NOMO-1 treated with DMSO at 0.1 percent for 48 hours (cell line): ENCODE data around the gene SPOCK1.

Source experiments
- DNase-seq: peaks from one replicate; lab custom pipeline; 2025; ENCODE audit not compliant: unreplicated experiment; lab: John Stamatoyannopoulos, UW

The SPOCK1 gene

GRCh38 chr5:137126829-137127228 lies 372.3 kb downstream of the SPOCK1 start:
- DNase-seq = no peak

GRCh38 chr5:137122558-137122957 lies 376.6 kb downstream of the SPOCK1 start:
- no peak for DNase-seq

- no peak for DNase-seq
Observed at GRCh38 chr5:137122075-137122474, 377.1 kb downstream of the SPOCK1 start.

GRCh38 chr5:137119321-137119720 lies 379.8 kb downstream of the SPOCK1 start:
- DNase-seq = peak; percentile 18

GRCh38 chr5:137118629-137119028 lies 380.5 kb downstream of the SPOCK1 start:
- no peak for DNase-seq

- DNase-seq = peak; percentile 35
Observed at GRCh38 chr5:137115152-137115551, 384.0 kb downstream of the SPOCK1 start.

GRCh38 chr5:137114529-137114928 lies 384.6 kb downstream of the SPOCK1 start:
- DNase-seq = peak; percentile 44

- no peak for DNase-seq
Observed at GRCh38 chr5:137113939-137114338, 385.2 kb downstream of the SPOCK1 start.

GRCh38 chr5:137113161-137113560 lies 386.0 kb downstream of the SPOCK1 start:
- DNase-seq = no peak

GRCh38 chr5:137105351-137106035 lies 393.6 kb downstream of the SPOCK1 start:
- no peak for DNase-seq

GRCh38 chr5:137101544-137101943 lies 397.6 kb downstream of the SPOCK1 start:
- no peak for DNase-seq

GRCh38 chr5:137099651-137100050 lies 399.5 kb downstream of the SPOCK1 start:
- DNase-seq = no peak

- no peak for DNase-seq
Observed at GRCh38 chr5:137098663-137099062, 400.5 kb downstream of the SPOCK1 start.

- no peak for DNase-seq
Observed at GRCh38 chr5:137098238-137098637, 400.9 kb downstream of the SPOCK1 start.

GRCh38 chr5:137097203-137097602 lies 401.9 kb downstream of the SPOCK1 start:
- no peak for DNase-seq

GRCh38 chr5:137096149-137097103 lies 402.7 kb downstream of the SPOCK1 start:
- no peak for DNase-seq

- DNase-seq = no peak
Observed at GRCh38 chr5:137095597-137095996, 403.5 kb downstream of the SPOCK1 start.

- DNase-seq = no peak
Observed at GRCh38 chr5:137092831-137093230, 406.3 kb downstream of the SPOCK1 start.

- DNase-seq = no peak
Observed at GRCh38 chr5:137091472-137091871, 407.7 kb downstream of the SPOCK1 start.

GRCh38 chr5:137090721-137091120 lies 408.4 kb downstream of the SPOCK1 start:
- no peak for DNase-seq

- no peak for DNase-seq
Observed at GRCh38 chr5:137090151-137090550, 409.0 kb downstream of the SPOCK1 start.

- no peak for DNase-seq
Observed at GRCh38 chr5:137088175-137088574, 411.0 kb downstream of the SPOCK1 start.
